ENCODE results near the gene SAMD4B.

DNA sequence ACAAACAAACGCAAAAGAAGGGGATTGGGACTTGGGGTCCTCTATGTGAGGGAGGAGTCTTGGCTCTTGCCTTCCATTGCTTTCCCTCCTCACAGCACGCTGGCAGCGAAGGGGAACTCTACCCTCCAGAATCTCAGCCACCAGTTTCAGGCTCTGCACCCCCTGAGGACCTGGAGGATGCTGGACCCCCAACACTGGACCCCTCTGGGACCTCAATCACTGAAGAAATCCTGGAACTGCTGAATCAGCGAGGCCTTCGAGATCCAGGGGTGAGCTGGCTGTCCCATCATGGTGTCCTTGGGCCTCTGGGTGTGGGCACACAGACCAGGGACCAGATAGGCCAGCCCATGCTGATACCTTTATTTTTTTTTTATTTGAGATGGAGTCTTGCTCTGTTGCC, 79.8 kb downstream of the SAMD4B start:
- TF ChIP-seq, protein P1, sequence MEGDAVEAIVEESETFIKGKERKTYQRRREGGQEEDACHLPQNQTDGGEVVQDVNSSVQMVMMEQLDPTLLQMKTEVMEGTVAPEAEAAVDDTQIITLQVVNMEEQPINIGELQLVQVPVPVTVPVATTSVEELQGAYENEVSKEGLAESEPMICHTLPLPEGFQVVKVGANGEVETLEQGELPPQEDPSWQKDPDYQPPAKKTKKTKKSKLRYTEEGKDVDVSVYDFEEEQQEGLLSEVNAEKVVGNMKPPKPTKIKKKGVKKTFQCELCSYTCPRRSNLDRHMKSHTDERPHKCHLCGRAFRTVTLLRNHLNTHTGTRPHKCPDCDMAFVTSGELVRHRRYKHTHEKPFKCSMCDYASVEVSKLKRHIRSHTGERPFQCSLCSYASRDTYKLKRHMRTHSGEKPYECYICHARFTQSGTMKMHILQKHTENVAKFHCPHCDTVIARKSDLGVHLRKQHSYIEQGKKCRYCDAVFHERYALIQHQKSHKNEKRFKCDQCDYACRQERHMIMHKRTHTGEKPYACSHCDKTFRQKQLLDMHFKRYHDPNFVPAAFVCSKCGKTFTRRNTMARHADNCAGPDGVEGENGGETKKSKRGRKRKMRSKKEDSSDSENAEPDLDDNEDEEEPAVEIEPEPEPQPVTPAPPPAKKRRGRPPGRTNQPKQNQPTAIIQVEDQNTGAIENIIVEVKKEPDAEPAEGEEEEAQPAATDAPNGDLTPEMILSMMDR (IDR thresholded peaks at IDR 0.05) = no peak
- no peak for TF ChIP-seq EP300 (IDR thresholded peaks at IDR 0.05; ENCODE audit: low read depth)
- TF ChIP-seq POLR2AphosphoS5 (IDR thresholded peaks at IDR 0.05) = no peak
- no peak for TF ChIP-seq POLR2A (IDR thresholded peaks at IDR 0.05)
